NCI-H510A (cell line): Measurements from ENCODE around the gene KDM4B.
"Not testable (repeated sequence)": the region's sequence is repeated elsewhere in the genome, so short reads cannot be mapped to it uniquely, and the experiment has no call there.

Experiments
- DNase-seq: peaks from one replicate; lab custom pipeline; 2025; lab: John Stamatoyannopoulos, UW

KDM4B gene

DNA sequence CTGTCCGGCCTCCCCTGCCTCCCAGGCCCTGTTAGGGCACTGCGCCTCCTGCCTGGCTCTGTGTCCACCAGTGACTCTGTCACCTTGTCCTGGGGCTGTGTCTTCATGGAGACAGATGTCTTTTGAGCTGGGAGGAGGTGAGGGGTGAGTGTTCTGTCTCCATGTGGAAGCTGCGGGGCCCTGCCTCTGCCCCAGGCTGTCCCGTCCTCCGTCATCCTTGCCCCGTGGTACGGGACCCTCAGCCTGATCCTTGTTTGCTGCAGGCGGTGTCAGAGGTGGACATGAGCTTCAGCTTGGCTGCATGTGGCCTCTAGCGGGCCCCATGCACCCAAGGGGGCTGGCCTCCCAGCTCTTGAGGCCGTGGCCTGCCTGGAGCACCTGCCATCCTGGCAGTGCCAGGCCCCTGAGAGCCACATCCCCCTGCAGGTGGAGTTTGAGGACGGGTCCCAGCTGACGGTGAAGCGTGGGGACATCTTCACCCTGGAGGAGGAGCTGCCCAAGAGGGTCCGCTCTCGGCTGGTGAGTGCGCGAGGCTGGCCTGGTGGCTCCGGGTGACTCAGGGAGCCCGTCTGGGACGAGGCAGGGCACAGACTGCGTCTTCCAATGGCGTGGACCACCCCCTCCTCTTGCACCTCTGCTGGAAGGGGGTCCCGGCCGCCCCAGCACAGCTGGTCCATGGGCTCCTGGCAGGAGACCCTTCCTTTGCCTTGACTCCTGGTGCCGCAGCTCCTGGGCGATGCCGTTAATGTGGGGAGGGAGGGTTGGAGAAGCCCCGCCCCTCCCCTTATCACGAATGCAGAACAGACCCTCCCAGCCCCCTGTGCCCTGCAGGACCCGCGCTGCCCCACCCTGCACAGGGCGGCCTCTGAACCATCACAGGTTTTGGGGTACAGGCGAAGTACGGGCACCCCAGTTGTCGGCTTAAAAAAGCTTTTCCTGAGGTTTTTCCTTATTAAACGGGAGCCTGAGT is 181.3 kb downstream of the KDM4B start:
- no peak for DNase-seq

DNA sequence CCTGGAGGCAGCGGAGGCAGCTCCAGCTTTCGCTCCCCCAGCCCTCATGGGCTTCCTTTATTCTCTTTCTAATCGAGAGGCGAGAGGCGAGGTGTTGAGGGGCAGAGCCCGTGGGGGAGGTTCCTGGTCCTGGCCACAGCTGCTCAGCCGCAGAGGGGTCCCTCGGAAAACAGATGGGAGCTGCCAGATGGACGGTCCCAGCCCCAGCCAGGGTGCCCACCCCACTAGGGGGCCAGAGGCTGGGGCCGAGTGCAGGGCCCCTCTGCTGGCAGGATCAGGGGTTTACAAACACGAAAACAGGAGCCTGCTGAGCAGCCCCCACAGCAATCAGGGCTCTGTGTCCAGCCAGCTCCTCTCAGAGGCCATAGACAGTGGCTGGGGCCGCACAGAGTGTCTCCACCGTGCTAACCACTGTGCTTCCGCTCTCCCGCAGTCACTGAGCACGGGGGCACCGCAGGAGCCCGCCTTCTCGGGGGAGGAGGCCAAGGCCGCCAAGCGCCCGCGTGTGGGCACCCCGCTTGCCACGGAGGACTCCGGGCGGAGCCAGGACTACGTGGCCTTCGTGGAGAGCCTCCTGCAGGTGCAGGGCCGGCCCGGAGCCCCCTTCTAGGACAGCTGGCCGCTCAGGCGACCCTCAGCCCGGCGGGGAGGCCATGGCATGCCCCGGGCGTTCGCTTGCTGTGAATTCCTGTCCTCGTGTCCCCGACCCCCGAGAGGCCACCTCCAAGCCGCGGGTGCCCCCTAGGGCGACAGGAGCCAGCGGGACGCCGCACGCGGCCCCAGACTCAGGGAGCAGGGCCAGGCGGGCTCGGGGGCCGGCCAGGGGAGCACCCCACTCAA is 182.2 kb downstream of the KDM4B start:
- no peak for DNase-seq

DNA sequence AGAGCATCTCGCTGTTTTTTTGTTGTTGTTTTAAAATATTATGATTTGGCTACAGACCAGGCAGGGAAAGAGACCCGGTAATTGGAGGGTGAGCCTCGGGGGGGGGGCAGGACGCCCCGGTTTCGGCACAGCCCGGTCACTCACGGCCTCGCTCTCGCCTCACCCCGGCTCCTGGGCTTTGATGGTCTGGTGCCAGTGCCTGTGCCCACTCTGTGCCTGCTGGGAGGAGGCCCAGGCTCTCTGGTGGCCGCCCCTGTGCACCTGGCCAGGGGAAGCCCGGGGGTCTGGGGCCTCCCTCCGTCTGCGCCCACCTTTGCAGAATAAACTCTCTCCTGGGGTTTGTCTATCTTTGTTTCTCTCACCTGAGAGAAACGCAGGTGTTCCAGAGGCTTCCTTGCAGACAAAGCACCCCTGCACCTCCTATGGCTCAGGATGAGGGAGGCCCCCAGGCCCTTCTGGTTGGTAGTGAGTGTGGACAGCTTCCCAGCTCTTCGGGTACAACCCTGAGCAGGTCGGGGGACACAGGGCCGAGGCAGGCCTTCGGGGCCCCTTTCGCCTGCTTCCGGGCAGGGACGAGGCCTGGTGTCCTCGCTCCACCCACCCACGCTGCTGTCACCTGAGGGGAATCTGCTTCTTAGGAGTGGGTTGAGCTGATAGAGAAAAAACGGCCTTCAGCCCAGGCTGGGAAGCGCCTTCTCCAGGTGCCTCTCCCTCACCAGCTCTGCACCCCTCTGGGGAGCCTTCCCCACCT is 183.3 kb downstream of the KDM4B start:
- no peak for DNase-seq

DNA sequence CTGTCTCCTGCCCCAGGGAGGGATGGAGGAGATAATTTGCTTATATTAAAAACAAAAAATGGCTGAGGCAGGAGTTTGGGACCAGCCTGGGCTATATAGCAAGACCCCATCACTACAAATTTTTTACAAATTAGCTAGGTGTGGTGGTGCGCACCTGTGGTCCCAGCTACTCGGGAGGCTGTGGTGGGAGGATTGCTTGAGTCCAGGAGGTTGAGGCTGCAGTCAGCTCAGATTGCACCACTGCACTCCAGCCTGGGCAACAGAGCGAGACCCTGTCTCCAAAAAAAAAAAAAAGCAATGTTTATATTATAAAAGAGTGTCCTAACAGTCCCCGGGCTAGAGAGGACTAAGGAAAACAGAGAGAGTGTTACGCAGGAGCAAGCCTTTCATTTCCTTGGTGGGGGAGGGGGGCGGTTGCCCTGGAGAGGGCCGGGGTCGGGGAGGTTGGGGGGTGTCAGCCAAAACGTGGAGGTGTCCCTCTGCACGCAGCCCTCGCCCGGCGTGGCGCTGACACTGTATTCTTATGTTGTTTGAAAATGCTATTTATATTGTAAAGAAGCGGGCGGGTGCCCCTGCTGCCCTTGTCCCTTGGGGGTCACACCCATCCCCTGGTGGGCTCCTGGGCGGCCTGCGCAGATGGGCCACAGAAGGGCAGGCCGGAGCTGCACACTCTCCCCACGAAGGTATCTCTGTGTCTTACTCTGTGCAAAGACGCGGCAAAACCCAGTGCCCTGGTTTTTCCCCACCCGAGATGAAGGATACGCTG is 184.0 kb downstream of the KDM4B start:
- no peak for DNase-seq

DNA sequence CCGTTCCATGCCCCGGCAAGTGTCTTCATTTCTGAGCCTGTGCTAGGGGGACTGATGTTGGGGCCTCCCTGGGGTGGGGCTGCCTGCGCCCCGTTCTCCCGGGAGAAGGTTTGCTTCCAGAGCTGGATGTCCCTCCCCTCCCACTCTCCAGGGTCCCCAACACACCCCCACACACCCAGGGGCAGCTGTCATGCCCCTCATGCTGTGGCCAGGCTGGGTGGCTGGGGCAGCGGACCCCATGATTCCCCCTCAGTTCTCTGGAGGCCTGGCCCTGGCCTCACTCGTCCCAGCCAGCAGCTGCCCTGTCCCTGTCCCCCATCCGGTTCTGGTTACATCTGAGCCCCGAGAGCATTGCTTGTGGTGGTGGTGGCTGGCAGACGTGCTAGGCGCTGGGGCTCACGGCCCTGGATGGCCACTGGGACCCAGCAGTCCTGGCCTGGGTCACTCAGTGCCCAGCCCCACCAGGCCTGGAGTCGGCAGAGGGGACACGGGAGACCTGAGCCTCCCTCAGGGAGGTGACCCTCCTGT is 184.8 kb downstream of the KDM4B start:
- DNase-seq = no peak

DNA sequence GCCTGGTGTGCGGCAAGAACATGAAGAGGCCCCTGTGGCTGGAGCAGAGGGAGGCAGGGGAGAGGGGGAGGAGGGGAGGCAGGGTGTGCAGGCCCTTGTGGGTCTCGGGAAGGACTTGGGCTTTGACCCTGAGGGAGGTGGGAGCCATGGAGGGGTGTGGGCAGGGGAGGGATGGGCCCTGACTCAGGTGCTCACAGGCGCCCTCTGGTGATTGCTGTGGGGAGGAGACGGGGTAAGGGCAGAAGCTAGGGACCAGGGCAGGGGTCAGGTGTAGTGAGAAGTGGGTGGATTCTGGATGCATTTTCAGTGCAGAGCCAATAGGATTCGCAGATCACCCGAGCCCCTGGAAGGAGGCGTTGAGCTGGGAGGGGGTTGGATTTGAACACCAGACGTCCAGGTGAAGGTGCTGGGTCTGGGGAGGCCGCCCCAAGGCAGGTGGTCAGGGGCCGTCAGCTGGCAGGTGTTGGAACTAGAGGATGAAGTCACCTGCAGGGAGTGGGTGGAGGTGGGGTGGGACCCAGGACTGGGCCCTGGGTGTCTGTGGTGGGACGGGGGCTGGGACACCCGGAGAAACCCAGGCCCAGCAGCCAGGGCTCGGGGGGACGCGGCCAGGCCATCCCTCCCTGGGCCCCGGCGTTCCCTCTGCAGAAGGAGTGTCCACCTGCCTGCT is 185.4 kb downstream of the KDM4B start:
- no peak for DNase-seq

DNA sequence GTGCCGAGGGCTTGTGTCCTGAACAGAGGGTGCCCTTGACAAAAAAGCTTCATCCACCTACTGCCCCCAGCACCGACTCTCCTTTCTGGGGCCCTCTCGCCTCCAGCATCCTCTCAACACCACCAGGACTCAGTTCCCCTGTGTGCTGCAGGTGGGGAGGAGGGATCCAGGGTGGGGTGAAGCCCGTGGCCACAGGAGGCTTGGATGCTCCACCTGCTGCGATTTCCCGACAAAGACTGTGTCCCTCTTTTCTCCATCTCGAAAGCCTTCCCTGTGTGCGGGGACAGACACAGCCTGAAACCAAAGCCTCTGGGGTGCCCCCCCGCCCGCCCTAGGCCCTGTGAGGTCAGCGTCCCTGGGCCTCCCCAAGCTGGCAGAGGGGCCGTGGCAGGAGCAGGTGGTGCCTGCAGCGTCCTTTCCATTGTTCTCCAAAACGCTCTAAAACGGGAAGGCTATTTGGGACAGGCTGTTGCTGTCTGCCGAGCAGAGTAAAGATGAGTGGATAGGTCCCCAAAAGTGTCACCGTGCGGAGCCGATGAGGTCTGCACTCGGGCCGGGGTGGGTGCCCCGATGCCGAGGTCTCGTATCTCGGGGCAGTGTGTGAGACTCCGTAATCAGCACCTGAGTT is 186.0 kb downstream of the KDM4B start:
- DNase-seq = no peak

DNA sequence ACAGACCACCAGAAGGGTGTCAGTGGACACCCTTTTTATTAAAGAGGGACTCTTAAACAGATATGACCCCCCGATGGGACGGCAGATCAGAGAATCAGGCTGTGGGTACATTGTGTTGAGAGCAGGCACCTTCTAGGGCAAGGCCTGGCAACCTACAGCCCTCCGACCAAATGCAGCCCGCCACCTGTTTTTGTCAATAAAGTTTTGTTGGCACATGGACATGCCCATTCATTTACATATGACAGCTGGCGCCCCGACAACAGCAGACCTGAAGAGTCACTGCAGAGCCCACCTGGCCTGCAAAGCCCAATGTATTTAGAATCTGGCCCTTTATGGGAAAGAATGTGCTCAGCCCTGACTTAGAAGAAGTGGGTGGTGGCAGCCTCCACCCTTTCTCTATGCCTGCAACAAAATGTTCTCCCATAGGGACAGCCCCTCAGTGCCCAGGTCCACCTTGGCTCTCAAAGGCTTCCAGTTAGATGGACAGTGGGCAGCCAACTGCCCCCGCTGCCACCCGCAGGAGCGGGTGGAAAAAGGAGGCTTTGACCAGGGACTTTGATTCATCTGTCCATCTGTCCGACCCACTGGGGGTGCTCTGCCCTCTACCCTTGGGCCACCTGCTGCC is 186.8 kb downstream of the KDM4B start:
- DNase-seq = no peak

DNA sequence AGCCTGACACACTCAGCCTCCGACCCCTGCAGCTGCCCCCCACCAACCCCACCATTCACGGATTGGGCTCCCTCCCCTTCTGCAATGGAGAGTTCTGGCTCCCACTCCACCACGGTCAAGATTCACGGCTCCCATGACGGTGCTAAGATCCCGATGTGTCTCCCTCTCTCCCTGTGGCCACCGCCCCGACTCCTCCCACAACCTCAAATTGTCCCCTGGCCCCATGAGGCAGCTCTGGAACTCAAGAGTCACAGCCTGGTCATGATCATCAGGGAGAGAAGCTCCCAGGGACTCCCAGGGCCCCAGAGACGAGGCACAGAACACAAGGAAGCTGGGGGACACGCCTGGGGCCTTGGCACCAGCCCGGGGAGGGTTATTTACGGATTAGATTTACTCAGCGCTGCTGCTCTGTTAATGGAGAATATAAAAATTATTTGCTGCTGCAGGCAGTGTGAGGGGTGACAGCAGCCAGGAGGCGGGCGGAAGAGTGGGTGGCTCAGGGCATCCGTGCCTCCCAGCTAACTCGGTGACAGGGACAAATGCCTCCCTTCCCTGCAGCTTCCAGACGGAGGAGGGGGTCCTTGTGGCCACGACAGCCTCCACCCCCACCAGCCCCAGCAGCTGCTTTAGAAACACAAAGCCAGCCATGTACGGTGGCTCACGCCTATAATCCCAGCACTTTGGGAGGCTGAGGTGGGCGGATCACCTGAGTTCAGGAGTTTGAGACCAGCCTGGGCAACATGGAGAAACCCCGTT is 187.5 kb downstream of the KDM4B start:
- no peak for DNase-seq

DNA sequence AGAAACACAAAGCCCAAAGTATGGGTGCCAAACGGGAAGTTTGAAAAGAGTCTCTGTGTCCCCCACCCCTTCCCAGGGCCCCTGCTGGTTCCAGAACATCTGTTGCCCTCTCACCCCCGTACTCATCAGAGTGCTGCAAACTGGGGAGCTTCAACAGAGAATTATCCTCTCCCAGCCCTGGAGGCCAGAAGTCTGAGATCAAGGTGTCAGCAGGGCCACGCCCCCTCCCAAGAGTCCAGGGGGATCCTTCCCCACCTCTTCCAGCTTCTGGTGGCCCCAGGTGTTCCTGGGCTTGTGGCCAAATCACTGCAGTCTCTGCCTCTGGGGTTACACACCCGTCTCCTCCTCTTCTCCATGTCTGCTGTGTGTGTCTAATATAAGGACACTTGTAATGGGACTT is 188.3 kb downstream of the KDM4B start:
- DNase-seq = no peak

DNA sequence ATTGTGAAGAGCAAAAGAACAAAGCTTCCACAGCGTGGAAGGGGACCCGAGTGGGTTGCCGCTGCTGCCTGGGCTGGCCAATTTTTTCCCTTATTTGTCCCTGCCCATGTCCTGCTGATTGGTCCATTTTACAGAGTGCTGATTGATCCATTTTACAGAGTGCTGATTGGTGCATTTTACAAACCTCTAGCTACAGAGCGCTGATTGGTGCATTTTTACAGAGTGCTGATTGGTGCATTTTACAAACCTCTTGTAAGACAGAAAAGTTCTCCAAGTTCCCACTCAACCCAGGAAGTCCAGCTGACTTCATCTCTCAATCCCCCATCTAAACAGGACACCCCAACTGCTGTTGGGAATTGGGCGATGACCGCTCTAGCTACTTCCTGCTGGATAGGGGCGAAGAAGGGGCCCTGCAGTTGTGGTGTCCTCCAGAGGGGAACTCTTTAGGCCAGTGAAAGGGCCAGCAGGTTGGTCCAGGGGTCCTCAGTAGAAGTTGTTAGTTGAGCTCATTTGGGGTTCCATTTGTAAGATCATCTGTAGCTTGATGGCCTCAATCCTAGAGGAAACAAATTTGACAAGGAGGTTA is 189.7 kb downstream of the KDM4B start:
- DNase-seq = not testable (repeated sequence)

DNA sequence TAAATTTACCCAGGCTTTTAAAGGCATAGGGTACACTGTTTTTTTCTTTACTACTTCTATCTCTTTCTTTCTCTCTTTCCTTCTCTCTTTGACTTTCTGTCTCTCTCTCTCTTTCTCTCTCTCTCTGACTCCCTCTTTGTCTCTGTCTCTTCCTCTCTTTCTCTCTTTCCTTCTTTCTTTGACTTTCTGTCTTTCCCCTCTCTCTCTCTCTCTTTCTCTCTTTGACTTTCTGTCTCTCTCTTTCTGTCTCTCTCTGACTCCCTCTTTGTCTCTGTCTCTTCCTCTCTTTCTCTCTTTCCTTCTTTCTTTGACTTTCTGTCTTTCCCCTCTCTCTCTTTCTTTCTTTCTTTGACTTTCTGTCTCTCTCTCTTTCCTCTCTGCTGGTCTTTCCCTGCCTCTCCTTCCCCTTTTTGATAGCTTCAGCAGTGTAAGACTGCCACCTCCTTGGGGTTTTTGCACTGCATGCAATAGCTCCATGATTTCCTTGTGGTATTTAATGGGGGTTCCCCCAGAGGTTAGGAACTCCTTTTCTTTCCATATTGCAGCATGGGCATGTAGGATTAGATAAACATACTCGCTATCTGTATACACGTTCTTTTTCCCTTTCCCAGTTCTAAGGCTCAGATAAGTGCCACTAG is 191.4 kb downstream of the KDM4B start:
- DNase-seq = not testable (repeated sequence)

DNA sequence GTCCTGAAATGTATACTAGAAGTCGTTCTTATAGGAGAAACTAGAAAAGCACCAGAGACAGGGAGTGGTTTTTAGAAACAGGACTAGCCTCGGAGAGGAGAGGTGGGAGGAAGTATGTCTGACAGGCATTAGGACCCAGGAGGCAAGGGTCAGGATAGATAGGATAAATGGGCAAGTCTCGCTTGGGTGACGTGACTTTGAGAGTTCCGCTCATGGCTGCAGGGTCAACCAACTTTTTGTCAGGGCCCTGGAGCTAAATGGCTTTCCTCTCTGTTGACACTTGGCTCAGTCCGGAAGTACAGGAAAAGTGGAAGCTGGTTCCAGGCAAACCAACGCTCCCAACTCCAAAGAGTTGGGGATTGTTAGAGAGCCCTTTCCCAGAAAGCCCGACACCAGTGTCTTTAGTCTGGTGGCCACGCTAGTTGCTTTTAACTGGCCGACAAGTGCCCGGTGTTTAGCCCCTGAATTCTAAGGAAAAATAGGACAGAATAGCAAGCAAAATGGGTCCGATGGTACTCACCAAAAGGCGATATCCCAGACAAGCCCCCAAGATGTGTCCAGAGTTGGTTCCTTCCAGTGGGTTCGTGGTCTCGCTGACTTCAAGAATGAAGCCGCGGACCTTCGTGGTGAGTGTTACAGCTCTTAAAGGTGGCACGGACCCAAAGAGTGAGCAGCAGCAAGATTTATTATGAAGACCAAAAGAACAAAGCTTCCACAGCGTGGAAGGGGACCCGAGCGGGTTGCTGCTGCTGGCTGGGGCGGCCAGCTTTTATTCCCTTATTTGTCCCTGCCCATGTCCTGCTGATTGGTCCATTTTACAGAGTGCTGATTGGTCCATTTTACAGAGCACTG is 196.2 kb downstream of the KDM4B start:
- not testable (repeated sequence) for DNase-seq

DNA sequence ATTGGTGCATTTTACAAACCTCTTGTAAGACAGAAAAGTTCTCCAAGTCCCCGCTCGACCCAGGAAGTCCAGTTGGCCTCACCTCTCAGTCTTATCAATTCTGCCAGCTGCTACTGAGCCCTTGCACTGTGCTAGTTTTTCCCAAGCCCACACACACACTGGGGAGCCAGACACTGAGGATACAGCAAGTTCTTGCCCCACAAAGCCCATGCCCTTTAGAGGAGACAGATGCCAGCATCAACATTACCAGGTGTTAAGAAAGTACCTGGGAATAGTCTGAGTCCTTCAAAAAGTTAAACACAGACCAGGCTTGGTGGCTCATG is 196.7 kb downstream of the KDM4B start:
- no peak for DNase-seq

DNA sequence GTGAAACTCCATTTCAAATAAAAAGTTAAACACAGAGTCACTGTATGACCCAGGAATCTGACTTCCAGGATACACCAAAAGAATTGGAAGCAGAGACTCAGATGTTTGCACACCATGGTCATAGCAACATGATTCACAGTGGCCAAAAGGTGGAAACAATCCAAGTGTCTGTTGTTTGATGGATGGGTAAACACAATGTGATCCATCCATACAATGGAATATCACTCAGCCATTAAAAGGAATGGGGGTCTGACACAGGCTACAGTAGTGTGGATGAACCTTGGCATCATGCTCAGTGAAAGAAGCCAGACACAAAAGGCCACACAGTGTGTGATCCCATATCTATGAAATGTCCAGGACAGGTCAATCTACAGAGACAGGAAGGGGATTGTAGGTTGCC is 197.3 kb downstream of the KDM4B start:
- DNase-seq = no peak

DNA sequence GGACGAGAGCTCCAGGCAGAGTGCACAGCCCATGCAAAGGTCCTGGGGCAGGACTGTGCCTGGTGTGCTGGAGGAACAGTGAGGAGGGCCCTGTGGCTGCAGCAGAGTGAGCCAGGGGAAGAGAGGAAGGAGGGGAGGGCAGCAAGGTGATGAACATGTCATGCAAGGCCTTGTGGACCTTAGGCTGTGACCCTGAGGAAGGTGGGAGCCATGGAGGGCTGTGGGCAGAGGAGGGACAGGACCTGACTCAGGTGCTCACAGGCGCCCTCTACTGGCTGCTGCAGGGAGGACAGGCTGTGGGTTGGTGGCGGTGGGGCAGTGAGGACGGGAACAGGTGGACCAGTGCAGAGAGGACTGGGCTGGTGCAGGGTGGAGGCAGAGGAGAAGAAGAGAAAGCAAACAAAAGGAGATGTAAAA is 201.4 kb downstream of the KDM4B start:
- DNase-seq = no peak

DNA sequence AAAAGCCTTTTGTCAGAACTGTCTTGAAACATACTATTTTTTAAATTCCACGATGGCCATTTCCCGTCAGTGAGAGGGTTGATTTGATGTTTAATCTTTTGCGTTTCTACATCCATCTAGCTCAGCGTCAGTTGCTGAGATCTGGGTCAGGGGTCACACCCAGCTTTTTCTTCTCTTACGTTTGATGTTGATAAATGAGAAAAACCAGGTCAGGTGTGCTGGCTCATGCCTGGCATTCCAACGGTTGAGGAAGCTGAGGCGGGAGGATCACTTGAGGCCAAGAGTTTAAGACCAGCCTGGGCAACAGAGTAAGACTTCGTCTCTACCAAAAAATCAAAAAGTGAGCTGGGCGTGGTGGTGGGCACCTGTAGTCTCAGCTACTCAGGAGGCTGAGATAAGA is 202.8 kb downstream of the KDM4B start:
- DNase-seq = no peak
